PFSK-1 (cell line): ENCODE results near the gene C11orf71.

Source experiments
- POLR2AphosphoS5 ChIP-seq: IDR thresholded peaks from 2 replicates; pipeline ENCODE4 v1.6.1; 2012; ENCODE audit warnings: low read depth, mild to moderate bottlenecking, control low read depth, low read length, moderate library complexity
- TAF1 ChIP-seq: IDR thresholded peaks from 2 replicates; pipeline ENCODE4 v1.6.1; 2012; ENCODE audit warnings: low read length, control low read depth, borderline replicate concordance; ENCODE audit not compliant: insufficient read depth
- TF ChIP-seq, protein P1 (sequence below), 2 experiments: IDR thresholded peaks; 2 replicates each; pipeline versions ENCODE4 v1.6.1 to v1.8.0; 2011 to 2012; ENCODE audit warnings: low read depth in 2 of 2, low read length in 2 of 2, control low read depth in 1 of 2, inconsistent platforms in 1 of 2, mild to moderate bottlenecking in 1 of 2, moderate library complexity in 1 of 2; ENCODE audit not compliant: insufficient read depth in 1 of 2

GRCh38 chr11:114400915-114401223, 558 bp upstream of the C11orf71 start:
- TF ChIP-seq, protein P1, sequence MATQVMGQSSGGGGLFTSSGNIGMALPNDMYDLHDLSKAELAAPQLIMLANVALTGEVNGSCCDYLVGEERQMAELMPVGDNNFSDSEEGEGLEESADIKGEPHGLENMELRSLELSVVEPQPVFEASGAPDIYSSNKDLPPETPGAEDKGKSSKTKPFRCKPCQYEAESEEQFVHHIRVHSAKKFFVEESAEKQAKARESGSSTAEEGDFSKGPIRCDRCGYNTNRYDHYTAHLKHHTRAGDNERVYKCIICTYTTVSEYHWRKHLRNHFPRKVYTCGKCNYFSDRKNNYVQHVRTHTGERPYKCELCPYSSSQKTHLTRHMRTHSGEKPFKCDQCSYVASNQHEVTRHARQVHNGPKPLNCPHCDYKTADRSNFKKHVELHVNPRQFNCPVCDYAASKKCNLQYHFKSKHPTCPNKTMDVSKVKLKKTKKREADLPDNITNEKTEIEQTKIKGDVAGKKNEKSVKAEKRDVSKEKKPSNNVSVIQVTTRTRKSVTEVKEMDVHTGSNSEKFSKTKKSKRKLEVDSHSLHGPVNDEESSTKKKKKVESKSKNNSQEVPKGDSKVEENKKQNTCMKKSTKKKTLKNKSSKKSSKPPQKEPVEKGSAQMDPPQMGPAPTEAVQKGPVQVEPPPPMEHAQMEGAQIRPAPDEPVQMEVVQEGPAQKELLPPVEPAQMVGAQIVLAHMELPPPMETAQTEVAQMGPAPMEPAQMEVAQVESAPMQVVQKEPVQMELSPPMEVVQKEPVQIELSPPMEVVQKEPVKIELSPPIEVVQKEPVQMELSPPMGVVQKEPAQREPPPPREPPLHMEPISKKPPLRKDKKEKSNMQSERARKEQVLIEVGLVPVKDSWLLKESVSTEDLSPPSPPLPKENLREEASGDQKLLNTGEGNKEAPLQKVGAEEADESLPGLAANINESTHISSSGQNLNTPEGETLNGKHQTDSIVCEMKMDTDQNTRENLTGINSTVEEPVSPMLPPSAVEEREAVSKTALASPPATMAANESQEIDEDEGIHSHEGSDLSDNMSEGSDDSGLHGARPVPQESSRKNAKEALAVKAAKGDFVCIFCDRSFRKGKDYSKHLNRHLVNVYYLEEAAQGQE (IDR thresholded peaks at IDR 0.05; ENCODE audit: insufficient read depth in 1 of 2, low read depth in 2 of 2, low read length in 2 of 2): no peak
- TF ChIP-seq POLR2AphosphoS5 (no peak), TAF1 (no peak)
